Measurements from ENCODE around the gene RPTN.
"Not testable (repeated sequence)": the region's sequence is repeated elsewhere in the genome, so short reads cannot be mapped to it uniquely, and the experiment has no call there.

Gene RPTN

DNA sequence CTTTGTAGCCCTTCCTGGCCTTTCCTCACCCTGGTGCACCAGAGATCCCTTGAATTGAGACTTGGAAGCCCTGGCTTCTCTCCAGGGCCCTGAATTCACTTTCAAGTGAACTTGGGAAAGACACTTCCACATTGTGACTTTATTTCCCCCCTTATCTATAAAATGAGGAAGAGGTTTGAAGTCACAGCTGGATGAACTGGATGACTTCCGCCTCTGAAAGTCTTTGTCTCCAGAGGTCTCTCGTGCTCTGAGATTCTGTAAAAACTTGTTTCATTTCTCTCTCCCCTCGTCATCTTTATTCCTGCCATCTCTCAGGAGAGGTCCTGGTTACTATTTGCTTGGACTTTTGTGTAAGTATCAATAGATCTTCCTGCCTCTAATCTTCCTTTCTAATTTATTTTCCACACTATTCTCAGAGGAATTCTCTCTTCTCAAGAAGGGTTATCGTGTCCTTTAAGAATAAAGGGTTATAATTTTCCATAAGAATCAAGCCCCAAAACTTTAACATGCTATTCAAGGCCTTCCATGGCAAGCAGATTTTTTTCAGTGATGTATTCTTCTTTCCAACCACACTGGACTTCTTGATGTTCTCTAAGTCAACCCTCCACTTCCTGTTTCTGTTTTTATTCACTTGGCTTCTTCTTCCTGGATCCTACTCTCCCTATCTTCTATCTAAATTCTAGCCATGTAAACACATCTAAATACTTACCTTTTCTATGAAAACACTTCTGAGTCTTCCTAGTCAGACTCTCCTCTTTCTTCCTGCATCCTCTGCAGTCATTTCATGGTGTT, 6.5 kb upstream of the RPTN start:
- no peak for DNase-seq

DNA sequence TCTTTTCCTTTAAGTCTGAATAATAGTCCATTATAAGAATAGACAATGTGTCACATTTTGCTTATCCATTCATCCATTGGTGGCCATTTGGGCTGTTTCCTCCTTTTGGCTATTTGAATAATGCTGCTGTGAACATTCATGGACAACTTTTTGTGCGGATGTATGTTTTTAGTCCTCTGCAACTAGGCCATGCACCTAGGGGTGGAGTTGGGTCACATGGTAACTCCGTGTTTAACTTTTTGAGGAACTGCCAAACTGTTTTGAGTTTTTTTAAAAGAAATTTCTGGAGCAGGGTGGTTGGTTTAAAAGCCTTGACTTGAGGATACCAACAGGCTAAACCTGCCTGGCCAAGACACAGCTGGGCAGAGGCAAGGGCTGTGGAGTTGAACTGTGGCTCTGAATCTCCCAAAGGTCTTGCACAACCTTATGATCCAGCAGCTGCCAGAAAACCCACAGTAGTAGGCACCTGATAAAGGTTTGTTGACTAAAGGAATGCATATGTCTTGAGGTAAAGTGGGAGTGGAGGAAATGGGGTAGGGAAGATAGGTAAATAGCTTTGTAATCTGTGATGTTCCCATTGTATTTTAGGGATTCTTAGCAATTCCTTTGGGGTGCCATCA, 5.6 kb upstream of the RPTN start:
- no peak for DNase-seq

DNA sequence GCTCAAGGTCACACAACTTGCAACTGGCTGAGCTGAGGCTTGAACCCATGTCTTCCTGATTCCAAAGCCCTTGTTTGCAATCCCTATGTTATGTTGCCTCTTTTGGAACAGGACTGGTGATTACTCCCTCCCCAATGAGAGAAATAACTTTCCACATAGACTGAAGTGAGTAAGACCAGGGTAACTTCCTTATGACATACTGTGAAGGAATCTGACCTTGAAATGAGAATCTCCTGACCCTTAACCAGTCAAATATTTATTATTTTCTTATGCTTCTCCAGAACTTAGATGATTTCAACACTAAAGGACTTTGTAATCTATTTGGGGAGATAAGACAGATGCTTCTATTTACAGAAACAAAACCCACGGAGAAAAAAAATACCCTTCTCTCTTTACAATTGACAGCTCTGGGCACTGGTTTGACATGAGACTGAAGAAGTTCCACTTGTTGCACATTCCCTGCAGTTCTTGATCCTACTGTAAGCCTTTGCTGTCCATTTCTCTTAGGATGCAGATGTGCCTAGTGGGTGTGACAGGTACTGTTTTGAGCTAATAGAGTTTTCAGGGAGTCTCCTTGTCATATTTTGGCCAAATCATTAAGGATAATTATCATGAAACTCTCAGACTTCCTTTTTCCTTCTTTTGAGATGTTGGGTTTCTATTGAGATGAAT, 3.9 kb upstream of the RPTN start:
- DNase-seq = no peak

GRCh38 chr1:152160576-152160975, 1.5 kb upstream of the RPTN start:
- DNase-seq = no peak

- no peak for DNase-seq
Measured at GRCh38 chr1:152153996-152154395, 5.0 kb downstream of the RPTN start.

DNA sequence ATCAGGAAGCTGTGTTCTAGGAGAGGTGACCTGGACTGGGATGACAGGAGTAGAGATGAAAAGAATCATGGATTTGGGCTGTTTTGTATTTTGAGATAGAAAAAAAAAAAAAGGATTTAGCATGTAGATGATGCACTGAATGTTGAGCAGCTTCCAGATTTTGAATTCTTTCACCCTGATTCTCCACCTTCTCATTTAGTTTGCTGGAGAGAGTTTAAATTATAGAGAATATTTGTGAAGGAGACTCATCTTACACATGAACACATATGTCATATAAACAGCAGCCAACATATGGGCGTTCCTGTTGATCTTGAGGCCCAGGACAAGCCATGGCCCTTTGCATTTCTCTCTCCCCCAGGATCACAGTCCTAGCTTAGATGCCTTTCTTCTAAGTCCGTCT, 7.4 kb downstream of the RPTN start:
- no peak for DNase-seq

DNA sequence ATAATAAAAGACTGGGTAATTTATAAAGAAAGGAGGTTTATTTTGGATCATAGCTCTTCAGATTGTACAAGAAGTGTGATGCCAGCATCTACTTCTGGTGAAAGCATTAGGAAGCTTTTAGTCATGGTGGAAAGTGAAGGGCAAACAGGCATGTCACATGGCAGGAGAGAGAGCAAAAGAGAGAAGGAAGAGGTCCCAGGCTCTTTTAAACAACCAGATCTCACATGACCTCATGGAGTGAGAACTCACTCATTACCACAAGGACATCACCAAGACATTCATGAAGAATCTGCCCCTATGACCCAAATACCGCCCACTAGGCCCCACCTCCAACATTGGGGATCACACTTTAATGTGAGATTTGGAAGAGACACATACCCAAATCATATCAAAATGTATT, 10.0 kb downstream of the RPTN start:
- no peak for DNase-seq

DNA sequence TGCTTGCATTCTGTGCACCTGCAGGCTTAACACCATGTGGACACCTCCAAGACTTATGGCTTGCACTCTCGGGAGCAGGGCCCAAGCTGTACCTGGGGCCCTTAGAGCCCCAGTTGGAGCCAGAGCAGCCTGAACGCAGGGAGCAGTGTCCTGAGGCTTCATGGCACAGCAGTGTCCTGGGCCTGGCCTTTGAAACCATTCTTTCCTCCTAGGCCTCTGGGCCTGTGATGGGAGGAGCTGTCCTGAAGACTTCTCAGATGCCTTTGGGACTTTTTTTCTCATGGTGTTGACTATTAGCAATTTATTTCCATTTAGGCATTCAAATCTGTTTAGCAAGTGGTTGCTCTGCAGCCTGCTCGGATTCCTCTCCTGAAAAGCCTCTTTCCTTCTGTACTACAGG, 11.0 kb downstream of the RPTN start:
- no peak for DNase-seq

DNA sequence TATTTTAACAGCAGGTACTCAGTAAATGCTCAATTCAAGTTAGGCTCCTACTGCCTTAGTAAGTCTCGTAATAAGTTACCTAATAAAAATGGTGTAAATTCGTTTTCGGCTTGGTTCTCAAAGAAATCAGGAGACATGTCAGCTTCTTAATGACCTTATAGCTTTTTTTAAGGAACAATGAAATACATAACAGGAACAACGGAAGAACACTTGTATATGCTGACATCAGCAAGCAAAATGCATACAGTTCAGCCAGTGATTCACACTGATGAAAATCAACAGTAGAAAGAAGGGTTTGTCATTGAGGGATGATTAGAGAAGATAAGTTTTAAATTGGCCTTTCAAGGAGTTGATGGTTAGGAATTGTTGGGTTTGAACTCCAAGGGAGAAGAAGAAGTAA, 13.3 kb downstream of the RPTN start:
- DNase-seq = no peak

DNA sequence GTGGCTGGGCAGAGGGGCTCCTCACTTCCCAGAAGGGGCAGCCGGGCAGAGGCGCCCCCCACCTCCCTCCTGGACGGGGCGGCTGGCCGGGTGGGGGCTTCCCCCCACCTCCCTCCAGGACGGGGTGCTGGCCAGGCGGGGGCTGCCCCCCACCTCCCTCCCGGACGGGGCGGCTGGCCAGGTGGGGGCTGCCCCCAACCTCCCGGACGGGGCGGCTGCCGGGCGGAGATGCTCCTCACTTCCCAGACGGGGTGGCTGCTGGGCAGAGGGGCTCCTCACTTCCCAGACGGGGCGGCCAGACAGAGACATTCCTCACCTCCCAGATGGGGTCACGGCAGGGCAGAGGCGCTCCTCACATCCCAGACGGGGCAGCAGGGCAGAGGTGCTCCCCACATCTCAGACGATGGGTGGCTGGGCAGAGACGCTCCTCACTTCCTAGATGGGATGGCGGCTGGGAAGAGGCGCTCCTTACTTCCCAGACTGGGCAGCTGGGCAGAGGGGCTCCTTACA, 14.3 kb downstream of the RPTN start:
- DNase-seq = not testable (repeated sequence)

- DNase-seq = no peak
Measured at GRCh38 chr1:152143150-152143887, 15.7 kb downstream of the RPTN start.

DNA sequence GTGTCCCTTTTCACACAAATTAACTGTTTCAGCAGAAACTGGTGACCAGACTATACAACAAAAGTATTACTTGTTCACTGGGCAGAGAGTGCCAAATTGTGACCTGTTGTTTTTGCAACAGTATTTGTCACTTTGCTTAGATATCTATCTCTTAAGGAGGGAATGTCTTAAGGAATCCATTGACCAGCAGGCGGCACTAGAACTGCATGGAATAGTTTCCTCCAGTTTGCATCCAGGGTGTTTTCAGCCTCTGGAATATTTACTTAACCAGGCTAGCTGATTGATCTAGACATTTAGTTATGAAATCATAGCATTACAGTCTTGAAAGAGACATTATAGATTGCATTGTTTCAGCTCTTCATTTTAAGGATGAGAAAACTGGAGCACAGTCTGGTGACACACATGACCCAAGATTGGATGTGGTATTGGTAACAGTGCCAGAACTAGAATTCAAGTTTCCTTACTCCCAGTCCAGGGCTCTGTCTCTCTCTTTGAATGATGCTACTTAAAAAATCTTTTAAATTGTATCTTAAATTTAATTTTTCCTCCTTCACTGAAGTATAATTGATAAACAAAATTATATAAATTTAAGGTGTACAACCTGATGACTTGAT, 16.9 kb downstream of the RPTN start:
- DNase-seq = peak; percentile 46

GRCh38 chr1:152137215-152137614, 21.8 kb downstream of the RPTN start:
- DNase-seq = no peak

DNA sequence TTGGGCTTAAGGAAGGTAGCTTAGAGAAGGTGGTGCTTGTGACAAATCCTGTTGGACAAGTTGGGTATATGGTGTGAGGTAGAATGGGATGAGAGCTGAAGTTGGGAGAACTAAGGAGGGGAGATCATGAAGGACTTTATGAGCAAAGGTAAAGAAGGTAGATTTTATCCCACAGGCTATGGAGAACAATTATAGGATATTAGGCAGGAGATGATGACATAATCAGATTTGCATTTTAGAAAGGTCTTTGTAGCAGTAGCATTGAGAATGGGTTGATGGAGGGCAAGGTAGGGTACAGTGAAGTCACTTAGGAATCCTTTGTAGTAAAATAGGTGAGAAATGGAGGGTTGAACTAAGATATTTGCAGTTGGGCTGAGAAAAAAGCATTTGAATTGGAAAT, 28.8 kb downstream of the RPTN start:
- DNase-seq = no peak

DNA sequence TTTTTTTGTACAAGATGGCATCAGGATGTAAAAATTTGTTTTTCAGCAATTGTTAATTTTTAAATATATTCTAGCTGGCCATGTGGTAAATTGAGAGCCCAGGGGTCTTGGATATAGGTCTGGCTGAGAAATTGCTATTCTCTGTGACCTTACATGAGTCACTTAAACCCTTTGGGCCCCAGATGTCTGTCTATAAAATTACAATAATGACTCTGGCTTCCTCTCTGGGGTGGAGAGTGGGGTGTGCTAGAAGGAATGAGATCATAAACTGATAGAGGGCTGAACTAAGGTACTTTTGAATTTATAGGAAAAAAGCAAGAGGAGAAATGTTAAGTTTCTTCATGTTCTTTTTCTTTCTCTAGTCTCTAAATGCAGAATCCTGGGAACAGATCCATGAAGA, 31.4 kb downstream of the RPTN start:
- no peak for DNase-seq

DNA sequence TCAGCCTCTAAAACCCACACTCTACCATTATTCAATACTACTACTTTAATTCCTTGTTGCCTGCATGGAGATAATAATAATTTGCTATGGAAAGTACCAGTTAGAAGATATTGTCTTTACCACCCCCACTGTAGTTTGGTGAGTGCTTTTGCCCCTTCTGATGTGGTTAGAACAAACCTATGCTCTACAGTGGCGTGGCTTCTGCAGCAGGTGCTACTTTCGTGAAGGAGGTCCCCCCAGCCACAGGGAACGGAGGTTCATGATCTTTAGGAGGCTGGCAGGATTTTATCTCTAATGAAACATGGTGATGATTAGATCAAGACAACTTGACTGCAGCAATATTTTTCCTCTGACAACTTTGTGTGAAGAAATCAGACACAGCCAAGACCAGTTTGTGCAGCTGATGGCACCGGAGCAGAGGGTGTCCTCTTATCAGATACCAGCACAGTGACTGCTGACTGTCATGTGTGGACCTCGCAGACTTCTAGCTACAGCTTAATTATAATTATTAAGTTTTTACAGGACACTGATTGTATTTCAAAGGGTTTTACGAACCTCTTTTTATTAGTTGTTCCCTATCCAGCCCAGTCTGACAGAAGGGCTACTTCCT, 33.1 kb downstream of the RPTN start:
- DNase-seq = no peak

GRCh38 chr1:152118915-152119314, 40.1 kb downstream of the RPTN start:
- DNase-seq = no peak

GRCh38 chr1:152115344-152115743, 43.7 kb downstream of the RPTN start, which contains the start of gene TCHH:
Gene TCHH (minus strand): TSS chr1:152115444. CDS start chr1:152114080, 1,364 bp downstream.
- no peak for DNase-seq

GRCh38 chr1:152112885-152113432, 46.1 kb downstream of the RPTN start:
- DNase-seq = no peak

DNA sequence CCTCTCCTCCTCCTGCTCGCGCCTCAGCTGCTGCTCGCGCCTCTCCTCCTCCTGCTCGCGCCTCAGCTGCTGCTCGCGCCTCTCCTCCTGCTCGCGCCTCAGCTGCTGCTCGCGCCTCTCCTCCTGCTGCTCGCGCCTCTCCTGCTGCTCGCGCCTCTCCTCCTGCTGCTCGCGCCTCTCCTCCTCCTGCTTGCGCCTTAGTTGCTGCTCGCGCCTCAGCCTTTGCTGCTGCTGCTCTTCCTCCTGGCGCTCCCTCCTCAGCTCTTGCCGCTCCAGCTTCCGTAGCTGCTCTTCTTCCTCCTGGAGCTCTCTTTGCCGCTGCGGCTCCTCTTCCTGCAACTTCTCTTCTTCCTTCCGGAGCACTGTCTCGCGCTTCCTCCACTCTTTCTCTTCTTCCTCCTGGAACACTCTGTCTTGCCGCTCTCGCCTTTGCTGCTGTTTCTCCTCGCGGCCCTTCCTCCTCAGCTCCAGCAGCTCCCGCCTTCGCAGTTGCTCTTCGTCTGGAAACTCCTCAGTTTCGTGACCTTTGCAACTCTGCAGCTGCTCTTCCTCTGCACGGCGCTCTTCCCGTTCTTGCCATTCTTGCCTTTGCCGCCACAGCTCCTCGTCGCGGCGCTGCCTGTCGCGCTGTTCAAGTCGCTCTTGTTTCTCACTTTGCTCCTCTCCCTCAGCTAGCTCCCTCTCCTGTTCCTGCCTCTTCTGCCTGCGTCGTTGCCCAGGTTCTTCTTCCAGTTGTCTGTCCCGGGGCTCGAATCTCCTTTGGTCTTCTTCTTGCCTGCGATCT, 46.7 kb downstream of the RPTN start:
- DNase-seq = no peak

DNA sequence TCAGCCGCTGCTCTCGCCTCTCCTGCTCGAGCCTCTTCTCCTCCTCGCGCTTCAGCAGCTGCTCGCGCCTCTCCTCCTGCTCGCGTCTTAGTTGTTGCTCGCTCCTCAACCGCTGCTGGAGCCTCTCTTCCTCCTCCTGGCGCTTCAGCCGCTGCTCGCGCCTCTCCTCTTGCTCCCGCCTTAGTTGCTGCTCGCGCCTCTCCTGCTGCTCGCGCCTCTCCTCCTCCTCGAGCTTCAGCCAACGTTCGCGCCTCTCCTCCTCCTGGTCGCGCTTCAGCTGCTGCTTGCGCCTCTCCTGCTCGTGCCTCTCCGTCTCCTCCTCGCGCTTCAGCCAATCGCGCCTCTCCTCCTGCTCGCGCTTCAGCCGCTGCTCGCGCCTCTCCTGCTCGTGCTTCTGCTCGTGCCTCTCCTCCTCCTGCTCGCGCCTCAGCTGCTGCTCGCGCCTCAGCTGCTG, 47.5 kb downstream of the RPTN start:
- DNase-seq = no peak

All from SHP77 treated with DMSO at 0.1 percent for 48 hours (cell line).